ENCODE results near the gene ELAVL4. TPM values are rescaled to one million over a fixed set of nuclear protein-coding genes. Genes with fewer than 3 reads are reported as not detected.

ELAVL4 gene
- not detected in 2 replicates for total RNA-seq

DNA sequence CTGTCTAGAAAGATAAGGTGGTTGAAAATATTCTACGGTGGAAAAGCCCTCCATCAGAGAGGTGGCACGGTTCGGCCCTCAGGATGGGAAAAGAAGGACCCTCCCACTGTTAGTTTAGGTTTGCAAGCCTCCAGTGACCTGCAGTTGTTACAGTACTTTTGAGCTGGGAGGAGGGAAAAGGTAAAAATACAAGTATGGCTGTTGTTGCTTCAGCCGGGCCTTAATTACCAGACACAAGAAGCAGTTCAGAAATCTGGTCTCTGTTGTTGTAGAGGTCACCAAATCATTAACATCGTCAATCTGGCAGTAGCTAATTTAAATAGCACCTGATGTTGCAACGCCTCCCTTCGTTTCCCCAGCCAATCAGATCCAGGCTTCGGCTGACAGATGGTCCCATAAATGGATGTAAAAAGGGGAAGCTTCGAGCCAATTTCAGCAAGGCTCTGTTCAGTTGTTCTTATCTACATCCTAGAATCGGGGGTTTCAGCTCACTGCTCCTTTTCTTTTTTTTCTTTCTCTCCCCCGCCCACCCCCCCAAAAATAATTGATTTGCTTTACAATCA is at the start of gene ELAVL4:
TSS of gene ELAVL4 (plus strand) at position 424 of the 563 bp plus-strand sequence. CDS start 270 bp downstream, outside the sequence.

Other genes with a start within 250 kb of the ELAVL4 start
- not detected in 2 replicates for gene AGBL4, start 85.0 kb upstream of the ELAVL4 start, total RNA-seq